Measurements from ENCODE around the gene SPTBN5.

The SPTBN5 gene

GRCh38 chr15:41914411-41914810 is 20.6 kb upstream of the SPTBN5 start:
- no peak for DNase-seq (ENCODE audit: low read depth)
- H3K4me3 ChIP-seq (ENCODE audit: low read depth, low read length) = no peak overlapping the region
- no peak for TF ChIP-seq CTCF (conservative IDR thresholded peaks at IDR 0.05; ENCODE audit: low read depth, low read length)

- no peak overlapping the region for H3K4me3 ChIP-seq (ENCODE audit: low read depth, low read length)
- no peak for TF ChIP-seq CTCF (conservative IDR thresholded peaks at IDR 0.05; ENCODE audit: low read depth, low read length)
- no peak for DNase-seq (ENCODE audit: low read depth)
Observed at GRCh38 chr15:41913256-41913655, 19.4 kb upstream of the SPTBN5 start.

- no peak for DNase-seq (ENCODE audit: low read depth)
- TF ChIP-seq CTCF (conservative IDR thresholded peaks at IDR 0.05; ENCODE audit: low read depth, low read length) = no peak
- no peak overlapping the region for H3K4me3 ChIP-seq (ENCODE audit: low read depth, low read length)
Observed at GRCh38 chr15:41911691-41912345, 18.0 kb upstream of the SPTBN5 start.

GRCh38 chr15:41908736-41909461 is 15.0 kb upstream of the SPTBN5 start:
- no peak overlapping the region for H3K4me3 ChIP-seq (ENCODE audit: low read depth, low read length)
- TF ChIP-seq CTCF (conservative IDR thresholded peaks at IDR 0.05; ENCODE audit: low read depth, low read length) = no peak
- DNase-seq (ENCODE audit: low read depth) = no peak

- no peak for DNase-seq (ENCODE audit: low read depth)
- H3K4me3 ChIP-seq (ENCODE audit: low read depth, low read length) = no peak overlapping the region
Observed at GRCh38 chr15:41907141-41907540, 13.3 kb upstream of the SPTBN5 start.

GRCh38 chr15:41906608-41907007 is 12.8 kb upstream of the SPTBN5 start:
- DNase-seq (ENCODE audit: low read depth) = no peak
- TF ChIP-seq CTCF (conservative IDR thresholded peaks at IDR 0.05; ENCODE audit: low read depth, low read length) = no peak
- no peak overlapping the region for H3K4me3 ChIP-seq (ENCODE audit: low read depth, low read length)

More at GRCh38 chr15:41907141-41907540, 13.3 kb upstream of the SPTBN5 start:
- no peak for TF ChIP-seq CTCF (conservative IDR thresholded peaks at IDR 0.05; ENCODE audit: low read depth, low read length)
